SU-DHL-6 (cell line): ENCODE results near the gene PTGR3.

Experiments
- EZH2phosphoT487 ChIP-seq: fragments of 200-600 bp; sonication (generic), shearing (Covaris generic); conservative IDR thresholded peaks from 2 replicates; pipeline ENCODE4 v1.6.1; 2018; ENCODE audit warnings: mild to moderate bottlenecking, antibody characterized with exemption, low read length, moderate library complexity, mixed read lengths
- TF ChIP-seq, protein P1 (sequence below): fragments of 200-600 bp; sonication (generic); IDR thresholded peaks from one replicate; pipeline ENCODE4 v1.5.1; 2017; ENCODE audit warnings: antibody characterized with exemption, mild to moderate bottlenecking, low read length, moderate library complexity; ENCODE audit not compliant: insufficient read depth, poor library complexity, severe bottlenecking

DNA sequence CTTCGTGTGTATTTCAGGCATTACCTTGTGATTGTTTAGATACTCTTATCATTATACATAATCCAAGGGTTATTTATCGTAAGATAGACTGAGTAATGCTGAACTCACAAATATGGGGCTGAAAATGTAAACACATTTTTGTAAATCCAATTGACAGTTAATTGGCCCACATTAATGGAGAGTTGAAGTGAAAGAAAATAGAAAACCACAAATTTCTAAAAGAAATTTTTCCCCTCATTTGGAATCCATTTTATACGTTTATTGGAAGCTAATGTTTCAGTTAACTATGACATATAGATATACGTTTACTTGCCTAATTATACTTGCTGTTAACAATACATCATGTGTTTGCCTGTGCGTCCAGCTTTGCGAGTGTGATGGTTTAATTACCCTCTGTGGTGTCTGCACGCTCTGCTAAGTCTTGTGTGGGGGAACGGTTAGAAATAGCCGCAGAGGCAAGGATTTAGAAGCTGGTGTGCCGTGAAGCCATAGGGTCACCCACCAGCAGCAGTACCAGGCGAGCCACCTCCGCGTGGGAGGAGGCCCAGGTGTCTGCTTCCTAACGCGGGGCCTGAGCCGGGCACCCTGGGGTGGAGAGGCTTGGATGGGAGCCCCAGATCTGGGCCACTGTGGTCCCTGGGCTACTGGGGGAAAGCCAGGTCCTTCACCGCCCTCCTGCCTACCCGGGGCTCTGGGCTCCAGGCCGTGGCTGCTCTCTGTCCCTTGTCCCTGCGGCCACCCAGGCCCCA, 39.7 kb upstream of the PTGR3 start:
- TF ChIP-seq, protein P1, sequence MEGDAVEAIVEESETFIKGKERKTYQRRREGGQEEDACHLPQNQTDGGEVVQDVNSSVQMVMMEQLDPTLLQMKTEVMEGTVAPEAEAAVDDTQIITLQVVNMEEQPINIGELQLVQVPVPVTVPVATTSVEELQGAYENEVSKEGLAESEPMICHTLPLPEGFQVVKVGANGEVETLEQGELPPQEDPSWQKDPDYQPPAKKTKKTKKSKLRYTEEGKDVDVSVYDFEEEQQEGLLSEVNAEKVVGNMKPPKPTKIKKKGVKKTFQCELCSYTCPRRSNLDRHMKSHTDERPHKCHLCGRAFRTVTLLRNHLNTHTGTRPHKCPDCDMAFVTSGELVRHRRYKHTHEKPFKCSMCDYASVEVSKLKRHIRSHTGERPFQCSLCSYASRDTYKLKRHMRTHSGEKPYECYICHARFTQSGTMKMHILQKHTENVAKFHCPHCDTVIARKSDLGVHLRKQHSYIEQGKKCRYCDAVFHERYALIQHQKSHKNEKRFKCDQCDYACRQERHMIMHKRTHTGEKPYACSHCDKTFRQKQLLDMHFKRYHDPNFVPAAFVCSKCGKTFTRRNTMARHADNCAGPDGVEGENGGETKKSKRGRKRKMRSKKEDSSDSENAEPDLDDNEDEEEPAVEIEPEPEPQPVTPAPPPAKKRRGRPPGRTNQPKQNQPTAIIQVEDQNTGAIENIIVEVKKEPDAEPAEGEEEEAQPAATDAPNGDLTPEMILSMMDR: no peak
- TF ChIP-seq EZH2phosphoT487: no peak
